ENCODE data around the gene NAP1L4.

GRCh38 chr11:2914455-2915195 lies 77.5 kb downstream of the NAP1L4 start:
- no peak for TF ChIP-seq CTCF (IDR thresholded peaks at IDR 0.05)
- no peak for TF ChIP-seq POLR2A (IDR thresholded peaks at IDR 0.05)

All from lower leg skin (tissue), 3 donors.